HAP-1 (cell line): ENCODE results near the gene PLCB1.

ENCODE experiments used
- DNase-seq, 2 experiments: peaks; one replicate each; pipeline ENCODE4 v3.0.0-alpha.2; 2016 to 2020; ENCODE audit warnings: low spot score in 2 of 2
- H3K27me3 ChIP-seq: fragments of 250-450 bp; sonication (Bioruptor Pico); 2 replicates; pipeline ENCODE4 v1.5.1; 2020; ENCODE audit warnings: low read depth, mild to moderate bottlenecking, moderate library complexity
- H3K36me3 ChIP-seq: fragments of 250-450 bp; sonication (Bioruptor Pico); replicated peaks from 2 replicates; pipeline ENCODE4 v1.5.1; 2020; ENCODE audit warnings: mild to moderate bottlenecking
- H3K4me1 ChIP-seq: fragments of 250-450 bp; sonication (Bioruptor Pico); 2 replicates; pipeline ENCODE4 v1.5.1; 2020; ENCODE audit warnings: mild to moderate bottlenecking
- H3K4me3 ChIP-seq: fragments of 250-450 bp; sonication (Bioruptor Pico); 2 replicates; pipeline ENCODE4 v1.5.1; 2020; ENCODE audit warnings: mild to moderate bottlenecking, moderate library complexity
- H3K9me3 ChIP-seq: fragments of 250-450 bp; sonication (Bioruptor Pico); 2 replicates; pipeline ENCODE4 v1.5.1; 2020; ENCODE audit warnings: mild to moderate bottlenecking, moderate library complexity
- in situ Hi-C: fragments of 300-500 bp; cut with MboI; formaldehyde crosslinking; loops from 3 replicates; pipeline ENCODE4 v1.14.3; 2020; ENCODE audit warnings: low sequenced_read_pairs, inconsistent platforms, mixed read lengths

Gene PLCB1

DNA sequence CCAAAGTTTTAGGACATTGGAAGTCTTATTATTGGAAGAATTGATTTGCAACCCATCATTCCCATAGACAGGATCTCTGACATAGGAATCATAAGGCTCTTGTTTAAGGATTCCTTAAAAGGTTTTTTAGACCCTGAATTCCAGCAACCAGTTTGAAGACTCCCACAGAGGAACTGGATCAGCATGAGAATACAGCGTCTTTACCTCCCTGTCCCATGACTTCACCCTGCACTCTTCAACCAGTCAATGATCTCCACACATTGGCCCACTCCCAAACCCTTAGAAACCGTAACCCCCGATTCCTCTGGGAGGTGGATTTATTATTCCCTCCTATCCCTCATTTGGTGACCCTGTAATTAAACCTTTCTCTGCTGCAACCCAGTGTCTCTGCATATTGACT is 786.1 kb downstream of the PLCB1 start:
- no peak for DNase-seq
- Histone ChIP-seq H3K27me3 (no peaks in the 10 kb centered on the region), H3K4me3 (no peak overlapping the region), H3K9me3 (peaks cover 5% of the 10 kb centered on the region), H3K4me1 (peaks cover 12% of the 10 kb centered on the region), H3K36me3 (no peaks in the 10 kb centered on the region)
- in situ Hi-C loops: no loop called here

DNA sequence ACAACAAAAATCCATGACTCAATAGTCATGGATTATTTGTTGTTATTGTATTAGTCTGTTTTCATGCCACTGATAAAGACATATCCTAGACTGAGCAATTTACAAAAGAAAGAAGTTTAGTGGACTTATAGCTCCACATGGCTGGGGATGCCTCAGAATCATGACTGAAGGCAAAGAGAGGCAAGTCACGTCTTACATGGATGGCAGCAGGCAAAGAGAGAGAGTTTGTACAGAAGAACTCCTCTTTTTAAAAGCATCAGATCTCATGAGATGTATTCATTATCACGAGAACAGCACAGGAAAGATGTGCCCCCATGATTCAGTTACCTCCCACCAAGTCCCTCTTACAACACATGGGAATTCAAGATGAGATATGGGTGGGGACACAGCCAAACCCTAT is 792.5 kb downstream of the PLCB1 start:
- no peaks in the 10 kb centered on the region for H3K27me3 ChIP-seq
- peaks cover 2% of the 10 kb centered on the region; the same call in 1 of the 2 replicates for H3K9me3 ChIP-seq
- no peaks in the 10 kb centered on the region for H3K4me1 ChIP-seq
- in situ Hi-C loops: no loop called here
- no peak for DNase-seq
- H3K36me3 ChIP-seq: no peaks in the 10 kb centered on the region
- no peak overlapping the region for H3K4me3 ChIP-seq

DNA sequence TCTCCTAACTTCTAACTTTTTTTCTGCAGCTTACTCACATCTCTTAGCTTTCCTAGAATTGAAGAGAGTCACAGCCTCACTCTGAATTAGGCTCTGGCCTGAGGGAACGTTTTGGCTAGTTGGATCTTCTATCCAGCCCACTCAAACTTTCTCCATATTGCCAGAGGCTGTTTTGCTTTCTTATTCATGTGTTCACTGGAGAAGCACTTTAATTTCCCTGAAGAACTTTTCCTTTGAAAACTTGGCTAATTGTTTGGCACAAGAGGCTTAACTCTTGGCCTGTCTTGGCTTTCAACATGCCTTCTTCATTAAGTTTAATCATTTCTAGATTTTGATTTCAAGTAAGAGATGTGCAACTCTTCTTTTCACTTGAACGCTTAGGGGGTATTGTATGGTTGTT is 798.7 kb downstream of the PLCB1 start:
- in situ Hi-C loops: no loop called here
- Histone ChIP-seq H3K4me3 (no peak overlapping the region), H3K9me3 (no peaks in the 10 kb centered on the region; the same call in 1 of the 2 replicates), H3K4me1 (no peaks in the 10 kb centered on the region), H3K27me3 (no peaks in the 10 kb centered on the region), H3K36me3 (no peaks in the 10 kb centered on the region)
- no peak for DNase-seq

DNA sequence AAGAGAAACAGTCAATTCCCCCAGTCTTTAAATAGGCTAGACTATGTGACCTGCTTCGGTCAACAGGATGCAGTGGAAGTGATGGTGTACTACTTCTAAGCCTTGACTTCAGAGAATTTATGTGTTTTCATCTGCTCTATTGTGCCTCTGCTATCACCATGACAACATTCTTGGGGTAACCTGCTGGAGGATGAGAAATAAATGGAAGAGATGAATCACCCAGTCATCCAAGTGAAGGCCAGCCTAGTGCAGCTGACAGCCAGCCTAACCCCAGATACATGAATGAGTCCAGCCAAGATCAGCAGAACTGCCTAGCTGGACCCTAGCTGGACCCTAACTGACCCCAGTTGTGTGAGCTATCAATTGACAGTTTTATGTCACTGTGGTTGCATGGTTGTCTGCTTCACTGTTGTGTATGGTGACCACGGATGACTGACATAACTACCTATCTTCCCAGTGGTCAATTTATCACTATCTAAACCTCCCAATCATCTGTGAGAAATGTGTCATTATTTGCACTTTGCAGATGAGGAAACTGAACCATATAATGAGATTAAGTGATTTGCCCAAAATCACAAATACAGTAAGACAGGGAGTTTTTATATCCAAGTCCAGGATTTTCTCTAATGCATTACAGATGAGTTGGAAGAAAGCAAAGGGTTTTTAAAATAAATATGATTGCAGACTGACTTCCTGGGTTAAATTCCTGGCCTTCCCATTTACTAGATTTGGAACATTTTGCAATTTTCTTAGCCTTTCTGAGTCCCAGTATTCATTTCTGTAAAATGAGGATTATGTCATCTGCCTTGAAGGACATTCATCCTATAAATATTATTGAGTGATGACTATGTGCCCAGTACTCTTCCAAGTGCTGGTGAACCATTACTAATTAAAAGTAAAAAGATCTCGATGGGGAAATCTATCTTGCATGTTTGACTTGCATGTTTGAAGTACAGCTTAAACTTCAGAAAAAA is 800.4 kb downstream of the PLCB1 start:
- no peak for DNase-seq
- in situ Hi-C loops: no loop called here

DNA sequence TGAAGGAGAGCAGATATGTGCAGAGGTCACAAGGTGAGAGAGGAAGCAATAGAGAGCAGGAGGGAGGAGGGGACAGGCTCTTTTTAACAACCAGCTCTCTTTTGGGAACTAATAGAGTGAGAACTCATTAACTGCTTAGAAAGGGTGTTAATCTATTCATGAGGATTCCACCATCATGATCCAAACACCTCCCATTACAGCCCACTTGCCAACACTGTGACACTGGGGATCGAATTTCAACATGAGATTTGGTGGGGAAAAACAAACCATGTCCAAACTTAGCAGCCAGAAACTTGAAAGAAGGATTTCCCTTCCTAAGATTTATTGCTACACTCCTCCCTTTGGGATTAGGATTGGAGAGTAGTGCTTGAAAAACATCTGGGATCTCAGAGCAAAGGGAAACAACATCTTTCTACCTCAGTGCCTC is 801.3 kb downstream of the PLCB1 start:
- no peaks in the 10 kb centered on the region; the same call in 1 of the 2 replicates for H3K9me3 ChIP-seq
- in situ Hi-C loops: no loop called here
- H3K4me1 ChIP-seq: no peaks in the 10 kb centered on the region
- no peak overlapping the region for H3K4me3 ChIP-seq
- DNase-seq: no peak
- H3K36me3 ChIP-seq: no peaks in the 10 kb centered on the region
- no peaks in the 10 kb centered on the region for H3K27me3 ChIP-seq

More for the DNA sequence above, 800.4 kb downstream of the PLCB1 start:
- Histone ChIP-seq H3K4me3 (no peak overlapping the region), H3K4me1 (no peaks in the 10 kb centered on the region), H3K36me3 (no peaks in the 10 kb centered on the region), H3K9me3 (no peaks in the 10 kb centered on the region; the same call in 1 of the 2 replicates), H3K27me3 (no peaks in the 10 kb centered on the region)

DNA sequence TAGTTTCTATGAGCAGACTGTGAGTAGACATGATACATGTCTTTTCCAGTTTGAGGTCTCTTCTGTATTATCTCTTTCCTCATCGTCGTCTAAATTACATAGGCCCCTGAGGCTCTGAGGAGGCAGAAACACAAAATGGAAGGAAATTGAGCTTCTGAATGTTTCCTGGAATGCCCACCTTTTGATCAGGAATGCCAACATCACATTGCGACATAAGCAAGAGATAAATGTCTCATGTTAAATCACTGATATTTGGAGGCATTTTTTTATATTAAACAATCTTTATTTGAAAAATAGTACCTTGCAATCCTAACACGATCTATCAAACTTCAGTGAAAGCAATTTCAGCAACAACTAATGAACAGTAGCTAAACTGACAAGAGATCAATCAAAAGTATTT is 802.3 kb downstream of the PLCB1 start:
- Histone ChIP-seq H3K4me3 (no peak overlapping the region), H3K9me3 (no peaks in the 10 kb centered on the region; the same call in 1 of the 2 replicates), H3K4me1 (no peaks in the 10 kb centered on the region), H3K36me3 (no peaks in the 10 kb centered on the region), H3K27me3 (no peaks in the 10 kb centered on the region)
- in situ Hi-C loops: no loop called here
- no peak for DNase-seq
